Activated naive CD8-positive, alpha-beta T cell treated with anti-CD3 and anti-CD28 coated beads for 36 hours (primary cell): ENCODE measurements around the gene LRRC70. TPM values are rescaled to one million over a fixed set of nuclear protein-coding genes. Genes with fewer than 3 reads are reported as not detected.
"Not testable (repeated sequence)": the region's sequence is repeated elsewhere in the genome, so short reads cannot be mapped to it uniquely, and the experiment has no call there.

Source experiments
- DNase-seq: peaks from one replicate; pipeline ENCODE4 v3.0.0; 2021
- H3K27ac Mint-ChIP-seq: one replicate; pipeline ENCODE4 v1.8.0; 2022; ENCODE audit warnings: mild to moderate bottlenecking, moderate library complexity, mixed read lengths
- H3K27me3 Mint-ChIP-seq: one replicate; pipeline ENCODE4 v1.8.0; 2022; ENCODE audit warnings: mild to moderate bottlenecking, mixed read lengths
- H3K36me3 Mint-ChIP-seq: one replicate; pipeline ENCODE4 v1.8.0; 2021; ENCODE audit warnings: mild to moderate bottlenecking, mixed read lengths
- H3K4me1 Mint-ChIP-seq: one replicate; pipeline ENCODE4 v1.8.0; 2021; ENCODE audit warnings: mixed read lengths
- H3K4me3 Mint-ChIP-seq: one replicate; pipeline ENCODE4 v1.8.0; 2022; ENCODE audit warnings: mild to moderate bottlenecking, moderate library complexity, mixed read lengths
- H3K9me3 Mint-ChIP-seq: one replicate; pipeline ENCODE4 v1.8.0; 2022; ENCODE audit warnings: mixed read lengths
- total RNA-seq, 2 experiments: library from RNA; stranded (reverse); gene quantifications; one replicate each; pipeline ENCODE4 v1.2.3, GENCODE V29; 2021

Gene LRRC70
- total RNA-seq, 2 experiments from 2014 or later, result 0.34 to 0.43 TPM

DNA sequence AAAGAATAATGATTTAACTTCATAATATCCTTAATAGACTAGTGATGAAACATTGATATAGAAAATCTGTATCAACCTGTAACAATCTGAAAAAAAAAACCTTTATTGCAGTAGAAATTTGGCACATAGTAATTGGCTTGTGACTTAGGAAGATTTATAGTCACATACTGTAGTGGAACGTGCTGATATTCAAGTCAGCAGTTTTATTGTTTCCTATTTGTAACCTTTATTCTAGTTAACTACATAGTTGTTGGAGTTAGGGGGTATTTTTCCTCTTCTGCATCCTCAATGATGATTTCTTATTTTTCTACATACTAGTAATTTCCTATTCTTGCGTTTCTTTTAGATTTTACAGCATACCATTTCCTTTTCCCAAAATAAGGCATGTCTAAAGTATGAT lies 14.5 kb upstream of the LRRC70 start:
- peaks cover 7% of the 10 kb centered on the region for H3K4me1 Mint-ChIP-seq
- H3K27ac Mint-ChIP-seq, result no peak overlapping the region
- DNase-seq, result no peak
- H3K4me3 Mint-ChIP-seq, result no peak overlapping the region
- H3K27me3 Mint-ChIP-seq, result no peaks in the 10 kb centered on the region
- H3K36me3 Mint-ChIP-seq, result peaks cover 50% of the 10 kb centered on the region
- peaks cover 15% of the 10 kb centered on the region for H3K9me3 Mint-ChIP-seq

GRCh38 chr5:62565740-62566139 lies 12.9 kb upstream of the LRRC70 start:
- H3K27ac Mint-ChIP-seq, H3K27me3 Mint-ChIP-seq, H3K4me3 Mint-ChIP-seq, DNase-seq: not testable (repeated sequence)
- Mint-ChIP-seq H3K9me3 (peaks cover 15% of the 10 kb centered on the region), H3K36me3 (peaks cover 50% of the 10 kb centered on the region), H3K4me1 (peaks cover 10% of the 10 kb centered on the region)

DNA sequence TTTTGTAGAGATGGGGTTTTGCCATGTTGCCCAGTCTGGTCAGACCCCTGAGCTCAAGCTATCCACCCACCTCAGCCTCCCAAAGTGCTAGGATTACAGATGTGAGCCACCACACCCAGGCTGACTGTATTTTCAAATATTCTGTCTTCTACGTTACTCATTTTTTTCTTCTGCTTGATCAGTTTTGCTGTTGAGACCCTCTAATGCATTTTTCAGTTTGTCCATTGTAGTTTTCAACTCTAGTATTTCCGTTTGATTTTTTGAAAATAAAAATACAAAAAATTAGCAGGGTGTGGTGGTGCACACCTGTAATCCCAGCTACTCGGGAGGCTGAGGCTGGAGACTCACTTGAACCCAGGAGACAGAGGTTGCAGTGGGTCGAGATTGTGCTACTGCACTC lies 10.5 kb upstream of the LRRC70 start:
- H3K9me3 Mint-ChIP-seq, result peaks cover 15% of the 10 kb centered on the region
- H3K4me1 Mint-ChIP-seq, result peaks cover 12% of the 10 kb centered on the region
- H3K36me3 Mint-ChIP-seq, result peaks cover 53% of the 10 kb centered on the region
- DNase-seq, result no peak
- H3K27me3 Mint-ChIP-seq, result no peaks in the 10 kb centered on the region
- H3K4me3 Mint-ChIP-seq, result no peak overlapping the region
- H3K27ac Mint-ChIP-seq, result no peak overlapping the region

- Mint-ChIP-seq H3K27ac (no peak overlapping the region), H3K36me3 (peaks cover 52% of the 10 kb centered on the region), H3K27me3 (no peaks in the 10 kb centered on the region), H3K9me3 (peaks cover 15% of the 10 kb centered on the region), H3K4me1 (peaks cover 13% of the 10 kb centered on the region), H3K4me3 (no peak overlapping the region)
- no peak for DNase-seq
Measured at GRCh38 chr5:62568800-62569432, 9.7 kb upstream of the LRRC70 start.

DNA sequence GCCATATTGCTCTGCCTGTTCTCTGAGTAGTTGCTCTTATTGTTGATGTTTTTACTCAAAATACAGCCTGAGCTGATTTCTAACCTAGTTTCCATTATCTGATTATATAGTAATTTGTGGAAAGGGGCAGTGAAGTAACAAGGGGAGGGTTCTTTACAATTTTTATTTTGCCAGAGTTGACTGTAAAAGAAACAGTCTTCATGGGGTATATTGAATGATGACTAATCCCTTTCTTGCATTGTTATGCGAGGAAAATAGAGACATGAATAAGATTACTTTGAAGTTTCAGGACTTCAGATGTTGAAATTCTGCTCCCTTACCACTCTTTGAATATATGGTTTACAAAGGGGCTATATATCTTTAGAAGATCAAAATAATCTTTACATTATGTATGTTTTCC lies 9.1 kb upstream of the LRRC70 start:
- no peak overlapping the region for H3K4me3 Mint-ChIP-seq
- DNase-seq, result no peak
- H3K27me3 Mint-ChIP-seq, result no peaks in the 10 kb centered on the region
- H3K9me3 Mint-ChIP-seq, result peaks cover 15% of the 10 kb centered on the region
- peaks cover 50% of the 10 kb centered on the region for H3K36me3 Mint-ChIP-seq
- H3K27ac Mint-ChIP-seq, result no peak overlapping the region
- H3K4me1 Mint-ChIP-seq, result peaks cover 19% of the 10 kb centered on the region

DNA sequence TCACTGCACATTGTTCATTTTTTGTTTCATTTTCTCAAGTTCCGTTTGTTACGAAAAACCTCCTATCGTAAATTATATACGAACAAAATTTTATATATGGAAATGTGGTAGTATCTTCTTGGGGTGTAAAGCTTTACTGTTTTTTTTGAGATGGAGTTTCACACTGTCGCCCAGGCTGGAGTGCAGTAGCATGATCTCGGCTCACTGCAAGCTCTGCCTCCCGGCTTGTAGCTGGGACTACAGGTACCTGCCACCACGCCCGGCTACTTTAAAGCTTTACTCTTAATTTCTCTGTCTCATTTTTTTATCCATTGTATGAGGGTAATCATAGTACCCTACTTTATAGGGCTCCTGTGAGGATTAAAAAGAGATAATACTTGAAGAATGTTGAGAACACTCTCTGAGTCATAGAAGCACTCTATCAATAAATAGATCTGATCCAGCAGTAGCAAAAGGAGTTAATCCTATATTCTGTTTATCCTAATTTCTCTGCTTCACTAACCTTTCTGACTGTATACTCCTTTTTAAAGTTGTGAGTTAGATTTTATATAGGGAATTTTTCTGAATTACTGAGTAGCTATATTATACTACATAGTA lies 5.6 kb upstream of the LRRC70 start:
- H3K9me3 Mint-ChIP-seq, result no peaks in the 10 kb centered on the region
- H3K4me3 Mint-ChIP-seq, result no peak overlapping the region
- peaks cover 32% of the 10 kb centered on the region for H3K4me1 Mint-ChIP-seq
- no peaks in the 10 kb centered on the region for H3K27me3 Mint-ChIP-seq
- H3K27ac Mint-ChIP-seq, result no peak overlapping the region
- H3K36me3 Mint-ChIP-seq, result peaks cover 25% of the 10 kb centered on the region
- no peak for DNase-seq

DNA sequence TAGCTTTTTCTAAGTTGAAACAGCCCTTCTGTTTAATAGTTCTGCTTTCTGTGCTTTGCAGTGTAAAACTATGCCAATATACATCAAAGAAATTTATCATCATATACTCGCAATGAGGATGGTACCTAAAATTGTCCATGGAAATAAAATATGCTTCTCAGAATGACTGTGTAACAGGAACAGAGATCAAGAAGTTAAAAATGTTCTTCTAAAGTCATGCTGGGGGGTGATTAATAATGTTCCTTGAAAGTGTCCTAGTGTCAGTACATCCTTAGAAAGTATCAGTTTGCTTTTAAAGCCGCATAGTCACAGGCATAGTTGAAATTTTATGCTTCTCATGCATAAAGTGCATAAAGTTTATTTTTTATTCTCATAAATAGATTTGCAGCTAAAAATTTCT lies 4.0 kb upstream of the LRRC70 start:
- no peak overlapping the region for H3K27ac Mint-ChIP-seq
- no peak overlapping the region for H3K4me3 Mint-ChIP-seq
- H3K36me3 Mint-ChIP-seq, result peaks cover 13% of the 10 kb centered on the region

DNA sequence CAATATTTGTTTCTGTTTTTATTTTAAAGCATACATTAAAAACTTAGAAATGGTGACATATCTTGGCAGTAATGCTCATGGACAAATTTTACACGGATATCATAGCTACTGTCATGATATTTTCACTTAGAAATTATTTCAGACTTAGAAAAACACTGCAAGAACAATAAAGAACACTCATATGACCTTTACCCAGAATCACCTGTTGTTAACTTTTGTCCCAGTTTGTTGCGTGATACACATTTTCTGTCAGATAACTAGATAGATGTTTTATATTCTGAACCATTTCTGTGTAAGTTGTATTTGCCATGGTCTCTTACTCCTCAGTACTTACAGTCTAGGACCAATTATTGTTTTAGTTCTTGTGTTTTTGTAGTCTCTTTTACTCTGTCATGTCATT lies 3.6 kb upstream of the LRRC70 start:
- Mint-ChIP-seq H3K36me3 (peaks cover 13% of the 10 kb centered on the region), H3K4me3 (no peak overlapping the region), H3K4me1 (peaks cover 24% of the 10 kb centered on the region), H3K9me3 (no peaks in the 10 kb centered on the region), H3K27ac (no peak overlapping the region), H3K27me3 (no peaks in the 10 kb centered on the region)
- DNase-seq, result no peak

More for the DNA sequence above, 4.0 kb upstream of the LRRC70 start:
- no peaks in the 10 kb centered on the region for H3K9me3 Mint-ChIP-seq
- H3K4me1 Mint-ChIP-seq, result peaks cover 24% of the 10 kb centered on the region
- DNase-seq, result no peak
- no peaks in the 10 kb centered on the region for H3K27me3 Mint-ChIP-seq

DNA sequence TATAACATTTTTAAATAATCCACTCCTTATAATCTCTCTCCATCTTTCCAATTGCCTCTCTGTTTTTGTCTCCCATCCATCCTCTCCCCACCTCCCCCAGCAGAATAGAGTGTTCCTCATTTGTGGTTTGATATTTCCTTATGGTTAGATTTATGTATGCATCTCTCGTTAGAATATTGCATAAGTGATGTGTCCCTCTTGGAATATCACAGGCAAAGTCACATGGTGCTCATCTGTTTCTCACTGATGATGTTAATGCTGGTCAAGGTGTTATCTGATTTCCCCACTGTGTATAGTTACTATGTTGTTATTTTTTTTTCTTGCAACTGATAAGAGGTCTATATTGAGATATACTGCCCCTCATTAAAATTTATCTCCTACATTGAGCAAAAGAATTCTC lies 3.1 kb upstream of the LRRC70 start:
- peaks cover 15% of the 10 kb centered on the region for H3K36me3 Mint-ChIP-seq

GRCh38 chr5:62576570-62577170 lies 1.9 kb upstream of the LRRC70 start:
- H3K27ac Mint-ChIP-seq, result no peak overlapping the region
- peaks cover 23% of the 10 kb centered on the region for H3K36me3 Mint-ChIP-seq
- peaks cover 34% of the 10 kb centered on the region for H3K4me1 Mint-ChIP-seq
- no peak overlapping the region for H3K4me3 Mint-ChIP-seq
- no peaks in the 10 kb centered on the region for H3K27me3 Mint-ChIP-seq
- no peak for DNase-seq
- H3K9me3 Mint-ChIP-seq, result no peaks in the 10 kb centered on the region

More for the DNA sequence above, 3.1 kb upstream of the LRRC70 start:
- H3K9me3 Mint-ChIP-seq, result no peaks in the 10 kb centered on the region
- H3K27ac Mint-ChIP-seq, result no peak overlapping the region
- H3K4me3 Mint-ChIP-seq, result no peak overlapping the region
- DNase-seq, result no peak
- H3K27me3 Mint-ChIP-seq, result no peaks in the 10 kb centered on the region
- peaks cover 26% of the 10 kb centered on the region for H3K4me1 Mint-ChIP-seq

- no peak overlapping the region for H3K4me3 Mint-ChIP-seq
- H3K9me3 Mint-ChIP-seq, result no peaks in the 10 kb centered on the region
- peaks cover 28% of the 10 kb centered on the region for H3K36me3 Mint-ChIP-seq
- DNase-seq, result no peak
- no peaks in the 10 kb centered on the region for H3K27me3 Mint-ChIP-seq
- peaks cover 34% of the 10 kb centered on the region for H3K4me1 Mint-ChIP-seq
- no peak overlapping the region for H3K27ac Mint-ChIP-seq
Measured at GRCh38 chr5:62577488-62577887, 1.1 kb upstream of the LRRC70 start.

DNA sequence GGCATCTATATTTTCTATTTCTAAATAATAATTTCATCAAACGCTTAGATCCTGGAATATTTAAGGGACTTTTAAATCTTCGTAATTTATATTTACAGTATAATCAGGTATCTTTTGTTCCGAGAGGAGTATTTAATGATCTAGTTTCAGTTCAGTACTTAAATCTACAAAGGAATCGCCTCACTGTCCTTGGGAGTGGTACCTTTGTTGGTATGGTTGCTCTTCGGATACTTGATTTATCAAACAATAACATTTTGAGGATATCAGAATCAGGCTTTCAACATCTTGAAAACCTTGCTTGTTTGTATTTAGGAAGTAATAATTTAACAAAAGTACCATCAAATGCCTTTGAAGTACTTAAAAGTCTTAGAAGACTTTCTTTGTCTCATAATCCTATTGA lies 1.1 kb downstream of the LRRC70 start:
- Mint-ChIP-seq H3K27me3 (no peaks in the 10 kb centered on the region), H3K36me3 (peaks cover 25% of the 10 kb centered on the region), H3K4me1 (peaks cover 24% of the 10 kb centered on the region), H3K4me3 (no peak overlapping the region), H3K27ac (no peak overlapping the region), H3K9me3 (no peaks in the 10 kb centered on the region)
- DNase-seq, result no peak

- Mint-ChIP-seq H3K9me3 (no peaks in the 10 kb centered on the region), H3K27ac (no peak overlapping the region), H3K4me3 (no peak overlapping the region), H3K36me3 (peaks cover 21% of the 10 kb centered on the region), H3K4me1 (peaks cover 26% of the 10 kb centered on the region), H3K27me3 (no peaks in the 10 kb centered on the region)
- DNase-seq, result no peak
Measured at GRCh38 chr5:62581836-62582597, 3.4 kb downstream of the LRRC70 start.

GRCh38 chr5:62584391-62584790 lies 5.8 kb downstream of the LRRC70 start:
- H3K36me3 Mint-ChIP-seq, result peaks cover 42% of the 10 kb centered on the region
- no peaks in the 10 kb centered on the region for H3K27me3 Mint-ChIP-seq

DNA sequence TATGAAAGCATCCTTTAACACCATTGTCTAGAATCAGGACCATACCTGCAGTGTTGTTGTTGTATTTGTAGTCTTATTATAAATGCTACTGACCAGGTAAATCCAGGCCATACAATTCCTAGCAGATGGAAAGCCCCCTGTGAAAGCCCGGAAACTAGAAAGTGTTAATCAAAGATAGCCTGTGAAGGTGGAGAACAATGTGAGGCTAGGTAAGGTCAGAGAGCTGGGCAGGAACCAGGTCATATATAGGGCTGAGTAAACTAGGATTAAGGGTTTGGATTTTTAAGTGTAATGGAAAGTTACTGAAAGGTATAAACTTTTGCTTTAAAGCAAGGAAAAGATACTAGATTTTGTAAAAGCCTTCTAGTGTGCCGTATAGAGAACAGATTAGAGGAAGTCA lies 6.7 kb downstream of the LRRC70 start:
- no peaks in the 10 kb centered on the region for H3K27me3 Mint-ChIP-seq

More at GRCh38 chr5:62584391-62584790, 5.8 kb downstream of the LRRC70 start:
- no peak overlapping the region for H3K4me3 Mint-ChIP-seq
- no peaks in the 10 kb centered on the region for H3K9me3 Mint-ChIP-seq
- peaks cover 25% of the 10 kb centered on the region for H3K4me1 Mint-ChIP-seq
- no peak overlapping the region for H3K27ac Mint-ChIP-seq
- no peak for DNase-seq

More for the DNA sequence above, 6.7 kb downstream of the LRRC70 start:
- DNase-seq, result no peak
- peaks cover 24% of the 10 kb centered on the region for H3K4me1 Mint-ChIP-seq
- peaks cover 45% of the 10 kb centered on the region for H3K36me3 Mint-ChIP-seq
- H3K4me3 Mint-ChIP-seq, result no peak overlapping the region
- H3K27ac Mint-ChIP-seq, result no peak overlapping the region
- H3K9me3 Mint-ChIP-seq, result no peaks in the 10 kb centered on the region
